Measurements from ENCODE around the gene ZBTB20. TPM values are rescaled to one million over a fixed set of nuclear protein-coding genes. Genes with fewer than 3 reads are reported as not detected.
A peak's percentile ranks its signal among the peaks of the same experiment; 100 is the strongest.

ZBTB20 gene
- total RNA-seq, 1 donor from 2014 or later, result 62.4 TPM

GRCh38 chr3:115092220-115092791 is 54.8 kb downstream of the ZBTB20 start:
- DNase-seq (ENCODE audit: low read depth), result peak; percentile 81

- DNase-seq (ENCODE audit: low read depth), result no peak
Measured at GRCh38 chr3:115090712-115091111, 56.4 kb downstream of the ZBTB20 start.

- no peak for DNase-seq (ENCODE audit: low read depth)
Measured at GRCh38 chr3:115089481-115089880, 57.6 kb downstream of the ZBTB20 start.

- no peak for DNase-seq (ENCODE audit: low read depth)
Measured at GRCh38 chr3:115087512-115087911, 59.6 kb downstream of the ZBTB20 start.

GRCh38 chr3:115086344-115086743 is 60.7 kb downstream of the ZBTB20 start:
- no peak for DNase-seq (ENCODE audit: low read depth)

- no peak for DNase-seq (ENCODE audit: low read depth)
Measured at GRCh38 chr3:115085197-115085865, 61.8 kb downstream of the ZBTB20 start.

GRCh38 chr3:115084686-115085085 is 62.4 kb downstream of the ZBTB20 start:
- no peak for DNase-seq (ENCODE audit: low read depth)

GRCh38 chr3:115082260-115082659 is 64.8 kb downstream of the ZBTB20 start:
- DNase-seq (ENCODE audit: low read depth), result no peak

GRCh38 chr3:115081444-115081843 is 65.6 kb downstream of the ZBTB20 start:
- DNase-seq (ENCODE audit: low read depth), result no peak

- peak; percentile 85 for DNase-seq (ENCODE audit: low read depth)
Measured at GRCh38 chr3:115077501-115078250, 69.4 kb downstream of the ZBTB20 start.

- DNase-seq (ENCODE audit: low read depth), result no peak
Measured at GRCh38 chr3:115074502-115074901, 72.6 kb downstream of the ZBTB20 start.

- DNase-seq (ENCODE audit: low read depth), result peak; percentile 71
Measured at GRCh38 chr3:115072265-115073021, 74.6 kb downstream of the ZBTB20 start.

GRCh38 chr3:115071601-115072000 is 75.5 kb downstream of the ZBTB20 start:
- DNase-seq (ENCODE audit: low read depth), result peak; percentile 90

- peak; percentile 67 for DNase-seq (ENCODE audit: low read depth)
Measured at GRCh38 chr3:115071166-115071565, 75.9 kb downstream of the ZBTB20 start.

- DNase-seq (ENCODE audit: low read depth), result no peak
Measured at GRCh38 chr3:115068799-115069198, 78.3 kb downstream of the ZBTB20 start.

- DNase-seq (ENCODE audit: low read depth), result peak; percentile 39
Measured at GRCh38 chr3:115062412-115062956, 84.6 kb downstream of the ZBTB20 start.

- DNase-seq (ENCODE audit: low read depth), result peak; percentile 70
Measured at GRCh38 chr3:115062009-115062408, 85.1 kb downstream of the ZBTB20 start.

- peak; percentile 13 for DNase-seq (ENCODE audit: low read depth)
Measured at GRCh38 chr3:115052906-115053305, 94.2 kb downstream of the ZBTB20 start.

- DNase-seq (ENCODE audit: low read depth), result no peak
Measured at GRCh38 chr3:115042351-115042750, 104.7 kb downstream of the ZBTB20 start.

- DNase-seq (ENCODE audit: low read depth), result peak; percentile 61
Measured at GRCh38 chr3:115040673-115041286, 106.3 kb downstream of the ZBTB20 start.

- DNase-seq (ENCODE audit: low read depth), result no peak
Measured at GRCh38 chr3:115040246-115040645, 106.8 kb downstream of the ZBTB20 start.
